Trophoblast cell (in vitro differentiated cells and primary cell): ENCODE results near the gene CHERP.
"Not testable (repeated sequence)": the region's sequence is repeated elsewhere in the genome, so short reads cannot be mapped to it uniquely, and the experiment has no call there.

Experiments used
- DNase-seq, 2 donors: peaks; one replicate each; pipeline ENCODE4 v3.0.0-alpha.2; 2016
- H2AFZ ChIP-seq: 2 replicates; pipeline ENCODE4 v1.6.1; 2013; ENCODE audit warnings: low read length, moderate library complexity, mild to moderate bottlenecking; ENCODE audit not compliant: insufficient read depth, poor library complexity
- H2AK5ac ChIP-seq: 2 replicates; pipeline ENCODE4 v1.6.1; 2013; ENCODE audit warnings: mild to moderate bottlenecking, low read length
- H2BK120ac ChIP-seq: 2 replicates; pipeline ENCODE4 v1.6.1; 2013; ENCODE audit warnings: low read length, mild to moderate bottlenecking, moderate library complexity; ENCODE audit not compliant: insufficient read depth, poor library complexity
- H2BK12ac ChIP-seq: 2 replicates; pipeline ENCODE4 v1.6.1; 2013; ENCODE audit warnings: mild to moderate bottlenecking, low read length, moderate library complexity
- H2BK5ac ChIP-seq: 2 replicates; pipeline ENCODE4 v1.6.1; 2013; ENCODE audit warnings: low read length, low read depth, moderate library complexity, mild to moderate bottlenecking; ENCODE audit not compliant: poor library complexity
- H3K14ac ChIP-seq: 2 replicates; pipeline ENCODE4 v1.6.1; 2013; ENCODE audit warnings: mild to moderate bottlenecking, low read length
- H3K18ac ChIP-seq: 2 replicates; pipeline ENCODE4 v1.6.1; 2013; ENCODE audit warnings: mild to moderate bottlenecking, low read length
- H3K23ac ChIP-seq: 2 replicates; pipeline ENCODE4 v1.6.1; 2013; ENCODE audit warnings: low read length
- H3K27ac ChIP-seq: 2 replicates; pipeline ENCODE4 v1.5.1; 2013; ENCODE audit warnings: low read depth, mild to moderate bottlenecking, inconsistent platforms, low read length, moderate library complexity
- H3K27me3 ChIP-seq: 2 replicates; pipeline ENCODE4 v1.6.1; 2013; ENCODE audit warnings: inconsistent platforms, mild to moderate bottlenecking, low read length, moderate library complexity; ENCODE audit not compliant: insufficient read depth
- H3K36me3 ChIP-seq, 2 experiments: 1 replicate in 1 of 2; 2 replicates in 1 of 2; pipeline ENCODE4 v1.6.1; 2013; ENCODE audit warnings: low read length in 2 of 2, mild to moderate bottlenecking in 2 of 2, moderate library complexity in 1 of 2; ENCODE audit not compliant: insufficient read depth in 2 of 2, control insufficient read depth in 1 of 2
- H3K4ac ChIP-seq: 2 replicates; pipeline ENCODE4 v1.6.1; 2013; ENCODE audit warnings: low read depth, mild to moderate bottlenecking, low read length, moderate library complexity
- H3K4me1 ChIP-seq, 2 experiments: 1 replicate in 1 of 2; 2 replicates in 1 of 2; pipeline ENCODE4 v1.6.1; 2013; ENCODE audit warnings: low read length in 2 of 2, mild to moderate bottlenecking in 2 of 2, moderate library complexity in 1 of 2; ENCODE audit not compliant: insufficient read depth in 2 of 2, control insufficient read depth in 1 of 2
- H3K4me2 ChIP-seq: 2 replicates; pipeline ENCODE4 v1.6.1; 2013; ENCODE audit warnings: inconsistent platforms, mild to moderate bottlenecking, low read length, moderate library complexity
- H3K4me3 ChIP-seq: 2 replicates; pipeline ENCODE4 v1.5.1; 2013; ENCODE audit warnings: mild to moderate bottlenecking, low read depth, low read length, inconsistent platforms
- H3K79me1 ChIP-seq: one replicate; pipeline ENCODE4 v1.6.1; 2013; ENCODE audit warnings: low read length
- H3K79me2 ChIP-seq: 2 replicates; pipeline ENCODE4 v1.6.1; 2013; ENCODE audit warnings: low read length, mild to moderate bottlenecking; ENCODE audit not compliant: control insufficient read depth, insufficient read depth, poor library complexity
- H3K9ac ChIP-seq: 2 replicates; pipeline ENCODE4 v1.6.1; 2013; ENCODE audit warnings: mild to moderate bottlenecking, low read length
- H3K9me3 ChIP-seq: 2 replicates; pipeline ENCODE4 v1.6.1; 2013; ENCODE audit warnings: low read depth, mild to moderate bottlenecking, control low read depth, inconsistent platforms, low read length; ENCODE audit not compliant: insufficient read depth
- H4K12ac ChIP-seq: 2 replicates; pipeline ENCODE4 v1.6.1; 2013; ENCODE audit warnings: low read depth, mild to moderate bottlenecking, low read length, moderate library complexity
- H4K8ac ChIP-seq: 2 replicates; pipeline ENCODE4 v1.6.1; 2013; ENCODE audit warnings: low read depth, mild to moderate bottlenecking, low read length, moderate library complexity
- H4K91ac ChIP-seq: one replicate; pipeline ENCODE4 v1.6.1; 2013; ENCODE audit warnings: low read depth, mild to moderate bottlenecking, low read length, moderate library complexity
- WGBS: extraction: QIAGEN DNeasy Blood & Tissue Kit; methylation state at CpG from one replicate; pipeline ENCODE4 v1.1.7; 2013; ENCODE audit warnings: missing lambda C conversion rate; ENCODE audit not compliant: insufficient read length, insufficient coverage; ENCODE audit errors: extremely low coverage; 5-methylcytosine and 5-hydroxymethylcytosine counted together

Gene CHERP

DNA sequence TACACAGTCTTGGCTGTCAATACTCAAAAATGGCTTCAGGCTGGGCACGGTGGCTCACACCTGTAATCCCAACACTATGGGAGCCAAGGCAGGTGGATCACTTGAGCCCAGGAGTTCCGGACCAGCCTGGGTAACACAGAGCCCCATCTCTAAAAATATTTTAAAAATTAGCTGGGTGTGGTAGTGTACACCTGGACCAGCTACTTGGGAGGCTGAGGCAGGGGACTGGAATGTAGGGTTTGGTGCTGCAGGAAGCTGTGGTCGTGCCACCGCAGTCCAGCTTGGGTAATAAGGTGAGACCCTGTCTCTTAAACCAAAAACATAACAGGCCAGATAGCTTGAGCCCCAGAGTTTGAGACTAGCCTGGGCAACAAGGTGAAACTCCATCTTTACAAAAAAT is 6.7 kb upstream of the CHERP start:
- H3K79me2 ChIP-seq: no peaks in the 10 kb centered on the region
- H3K14ac ChIP-seq: no peak overlapping the region
- H2AFZ ChIP-seq: no peak overlapping the region
- no peak overlapping the region for H3K4me2 ChIP-seq
- no peak overlapping the region for H2BK5ac ChIP-seq
- no peaks in the 10 kb centered on the region for H3K27me3 ChIP-seq
- peaks cover 20 to 27% of the 10 kb centered on the region in 2 experiments for H3K36me3 ChIP-seq
- H4K12ac ChIP-seq: no peak overlapping the region
- H3K9ac ChIP-seq: no peak overlapping the region
- no peak overlapping the region for H2BK12ac ChIP-seq
- no peaks in the 10 kb centered on the region for H3K4me1 ChIP-seq
- H3K18ac ChIP-seq: no peak overlapping the region
- no peak overlapping the region for H4K91ac ChIP-seq
- H2AK5ac ChIP-seq: no peak overlapping the region
- H3K4ac ChIP-seq: no peak overlapping the region
- H3K79me1 ChIP-seq: no peaks in the 10 kb centered on the region
- no peak overlapping the region for H3K23ac ChIP-seq
- DNase-seq: no peak
- H4K8ac ChIP-seq: no peak overlapping the region
- WGBS: no CpG with 5 or more reads among the region's 4 CpGs
- H2BK120ac ChIP-seq: no peak overlapping the region
- no peaks in the 10 kb centered on the region for H3K9me3 ChIP-seq
- H3K27ac ChIP-seq: no peak overlapping the region
- H3K4me3 ChIP-seq: no peak overlapping the region

GRCh38 chr19:16544473-16545231 is 2.4 kb upstream of the CHERP start:
- no peak overlapping the region for H2AFZ ChIP-seq
- WGBS: no CpG with 5 or more reads among the region's 11 CpGs

DNA sequence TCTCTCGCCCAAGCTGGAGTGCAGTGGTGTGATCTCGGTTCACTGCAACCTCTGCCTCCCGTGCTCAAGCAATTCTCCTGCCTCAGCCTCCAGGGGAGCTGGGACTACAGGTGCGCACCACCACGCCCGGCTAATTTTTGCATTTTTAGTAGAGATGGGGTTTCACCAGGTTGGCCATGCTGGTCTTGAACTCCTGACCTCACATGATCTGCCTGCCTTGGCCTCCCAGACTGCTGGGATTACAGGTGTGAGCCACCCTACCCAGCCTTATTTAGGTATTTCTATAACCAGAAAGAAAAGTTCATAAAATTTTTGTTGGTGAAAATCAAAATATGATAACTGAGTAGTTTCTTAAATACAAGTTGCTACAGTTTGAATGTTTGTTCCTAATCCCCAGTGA is 1.5 kb upstream of the CHERP start:
- not testable (repeated sequence) for H4K12ac ChIP-seq, H2AFZ ChIP-seq, H3K4ac ChIP-seq, H3K14ac ChIP-seq, H3K18ac ChIP-seq, H2BK12ac ChIP-seq, H2AK5ac ChIP-seq, H3K27ac ChIP-seq, H3K9me3 ChIP-seq, H3K9ac ChIP-seq, H2BK5ac ChIP-seq, H3K4me1 ChIP-seq, H2BK120ac ChIP-seq, H4K8ac ChIP-seq, H3K23ac ChIP-seq, DNase-seq, H3K4me3 ChIP-seq, H4K91ac ChIP-seq, H3K4me2 ChIP-seq, H3K27me3 ChIP-seq
- no CpG with 5 or more reads among the region's 6 CpGs for WGBS
- H3K79me2 ChIP-seq: peaks cover 25% of the 10 kb centered on the region
- H3K79me1 ChIP-seq: peaks cover 11% of the 10 kb centered on the region
- H3K36me3 ChIP-seq: peaks cover 7 to 15% of the 10 kb centered on the region in 2 experiments

More at GRCh38 chr19:16544473-16545231, 2.4 kb upstream of the CHERP start:
- DNase-seq: no peak
- H3K27ac ChIP-seq: no peak overlapping the region
- H3K4me1 ChIP-seq: peaks cover 7% of the 10 kb centered on the region in 2 experiments
- no peak overlapping the region for H2BK12ac ChIP-seq
- H3K18ac ChIP-seq: no peak overlapping the region
- peaks cover 11% of the 10 kb centered on the region for H3K79me1 ChIP-seq
- H3K4ac ChIP-seq: no peak overlapping the region
- H3K79me2 ChIP-seq: peaks cover 23% of the 10 kb centered on the region
- H3K14ac ChIP-seq: no peak overlapping the region
- H3K36me3 ChIP-seq: peaks cover 3 to 9% of the 10 kb centered on the region in 2 experiments
- no peaks in the 10 kb centered on the region for H3K9me3 ChIP-seq
- no peak overlapping the region for H3K9ac ChIP-seq
- no peak overlapping the region for H3K23ac ChIP-seq
- no peak overlapping the region for H3K4me3 ChIP-seq
- no peak overlapping the region for H2AK5ac ChIP-seq
- H4K91ac ChIP-seq: no peak overlapping the region
- H3K27me3 ChIP-seq: no peaks in the 10 kb centered on the region
- H4K12ac ChIP-seq: no peak overlapping the region
- no peak overlapping the region for H2BK120ac ChIP-seq
- H2BK5ac ChIP-seq: no peak overlapping the region
- no peak overlapping the region for H4K8ac ChIP-seq
- no peak overlapping the region for H3K4me2 ChIP-seq

- DNase-seq: no peak
- Histone ChIP-seq H3K9me3 (peaks cover 1% of the 10 kb centered on the region), H3K4ac (peak overlapping the region; percentile 89), H2BK5ac (peak overlapping the region; percentile 92), H3K27ac (peak overlapping the region; percentile 68), H3K9ac (peak overlapping the region; percentile 98), H3K27me3 (no peaks in the 10 kb centered on the region), H2BK120ac (peak overlapping the region; percentile 85), H3K4me2 (peak overlapping the region; percentile 98), H2BK12ac (no peak overlapping the region), H3K79me2 (peaks cover 26% of the 10 kb centered on the region), H4K91ac (peak overlapping the region; percentile 98), H3K23ac (no peak overlapping the region), H3K4me3 (peak overlapping the region; percentile 94), H2AFZ (peak overlapping the region; percentile 94), H3K79me1 (peaks cover 11% of the 10 kb centered on the region), H4K8ac (peak overlapping the region; percentile 97), H2AK5ac (peak overlapping the region; percentile 90), H3K18ac (peak overlapping the region; percentile 97), H3K14ac (peak overlapping the region; percentile 98), H3K4me1 (peaks cover 7% of the 10 kb centered on the region in 2 experiments), H3K36me3 (peaks cover 13 to 21% of the 10 kb centered on the region in 2 experiments), H4K12ac (peak overlapping the region; percentile 96)
- no CpG with 5 or more reads among the region's 15 CpGs for WGBS
These were observed 754 bp upstream of the CHERP start for GRCh38 chr19:16542910-16543472.
